ENCODE measurements around the gene IRF2BPL.

- TF ChIP-seq EZH2 (IDR thresholded peaks at IDR 0.05; ENCODE audit: borderline replicate concordance, low read length): no peak
- TF ChIP-seq CTCF (IDR thresholded peaks at IDR 0.05; ENCODE audit: low read length): no peak
Measured at GRCh38 chr14:76995279-76996035, 33.1 kb downstream of the IRF2BPL start.
